MM.1S (cell line): Measurements from ENCODE around the gene PEX26.

Source experiments
- DNase-seq: peaks from one replicate; pipeline ENCODE4 v3.0.0-alpha.2; 2015
- H2AFZ ChIP-seq: fragments of 300-600 bp; sonication (generic); 2 replicates; pipeline ENCODE4 v1.6.0; 2016; ENCODE audit warnings: antibody characterized with exemption, low read length
- H3F3A ChIP-seq: fragments of 300-600 bp; sonication (generic); 2 replicates; pipeline ENCODE4 v1.6.1; 2016; ENCODE audit warnings: mild to moderate bottlenecking, antibody characterized with exemption, low read length, moderate library complexity, mixed read lengths; ENCODE audit not compliant: insufficient read depth
- H3K27ac ChIP-seq: fragments of 300-600 bp; sonication (generic); 2 replicates; pipeline ENCODE4 v1.5.1; 2016; ENCODE audit warnings: mild to moderate bottlenecking, low read length
- H3K27me3 ChIP-seq: fragments of 300-600 bp; sonication (generic); replicated peaks from 2 replicates; pipeline ENCODE4 v1.6.0; 2016; ENCODE audit warnings: low read length; ENCODE audit not compliant: insufficient read depth
- H3K36me3 ChIP-seq: fragments of 300-600 bp; sonication (generic); replicated peaks from 2 replicates; pipeline ENCODE4 v1.6.1; 2016; ENCODE audit warnings: mild to moderate bottlenecking, low read length, mixed read lengths; ENCODE audit not compliant: insufficient read depth
- H3K4me1 ChIP-seq: fragments of 300-600 bp; sonication (generic); 2 replicates; pipeline ENCODE4 v1.6.1; 2016; ENCODE audit warnings: low read length, mixed read lengths
- H3K4me2 ChIP-seq: fragments of 300-600 bp; sonication (generic); 2 replicates; pipeline ENCODE4 v1.6.0; 2016; ENCODE audit warnings: low read depth, low read length
- H3K4me3 ChIP-seq: fragments of 300-600 bp; sonication (generic); 2 replicates; pipeline ENCODE4 v1.5.1; 2016; ENCODE audit warnings: low read length, mixed read lengths
- H3K79me2 ChIP-seq: fragments of 300-600 bp; sonication (generic); 2 replicates; pipeline ENCODE4 v1.6.1; 2016; ENCODE audit warnings: mixed run types, low read length, mixed read lengths
- H3K9ac ChIP-seq: fragments of 300-600 bp; sonication (generic); 2 replicates; pipeline ENCODE4 v1.6.1; 2016; ENCODE audit warnings: low read length, mixed read lengths
- H3K9me2 ChIP-seq: fragments of 300-600 bp; sonication (generic); replicated peaks from 2 replicates; pipeline ENCODE4 v1.6.1; 2016; ENCODE audit warnings: mild to moderate bottlenecking, low read length, mixed read lengths; ENCODE audit not compliant: insufficient read depth
- H3K9me3 ChIP-seq: fragments of 300-600 bp; sonication (generic); replicated peaks from 2 replicates; pipeline ENCODE4 v1.6.1; 2016; ENCODE audit warnings: mild to moderate bottlenecking, low read length, mixed read lengths; ENCODE audit not compliant: insufficient read depth
- H4K20me1 ChIP-seq: fragments of 300-600 bp; sonication (generic); 2 replicates; pipeline ENCODE4 v1.6.1; 2016; ENCODE audit warnings: mild to moderate bottlenecking, low read length, moderate library complexity, mixed read lengths; ENCODE audit not compliant: insufficient read depth
- EZH2 ChIP-seq: fragments of 300-600 bp; sonication (generic); optimal IDR thresholded peaks from 2 replicates; pipeline ENCODE3; 2017; ENCODE audit warnings: low read depth, mild to moderate bottlenecking, antibody characterized with exemption, low read length, mixed read lengths
- EZH2phosphoT487 ChIP-seq: fragments of 300-600 bp; sonication (generic); IDR thresholded peaks from 2 replicates; pipeline ENCODE4 v1.6.1; 2018; ENCODE audit warnings: antibody characterized with exemption, low read length
- TF ChIP-seq, protein P1 (sequence below): fragments of 300-600 bp; sonication (generic); IDR thresholded peaks from 2 replicates; pipeline ENCODE4 v1.5.1; 2016; ENCODE audit warnings: antibody characterized with exemption, low read length, mixed read lengths

The PEX26 gene

DNA sequence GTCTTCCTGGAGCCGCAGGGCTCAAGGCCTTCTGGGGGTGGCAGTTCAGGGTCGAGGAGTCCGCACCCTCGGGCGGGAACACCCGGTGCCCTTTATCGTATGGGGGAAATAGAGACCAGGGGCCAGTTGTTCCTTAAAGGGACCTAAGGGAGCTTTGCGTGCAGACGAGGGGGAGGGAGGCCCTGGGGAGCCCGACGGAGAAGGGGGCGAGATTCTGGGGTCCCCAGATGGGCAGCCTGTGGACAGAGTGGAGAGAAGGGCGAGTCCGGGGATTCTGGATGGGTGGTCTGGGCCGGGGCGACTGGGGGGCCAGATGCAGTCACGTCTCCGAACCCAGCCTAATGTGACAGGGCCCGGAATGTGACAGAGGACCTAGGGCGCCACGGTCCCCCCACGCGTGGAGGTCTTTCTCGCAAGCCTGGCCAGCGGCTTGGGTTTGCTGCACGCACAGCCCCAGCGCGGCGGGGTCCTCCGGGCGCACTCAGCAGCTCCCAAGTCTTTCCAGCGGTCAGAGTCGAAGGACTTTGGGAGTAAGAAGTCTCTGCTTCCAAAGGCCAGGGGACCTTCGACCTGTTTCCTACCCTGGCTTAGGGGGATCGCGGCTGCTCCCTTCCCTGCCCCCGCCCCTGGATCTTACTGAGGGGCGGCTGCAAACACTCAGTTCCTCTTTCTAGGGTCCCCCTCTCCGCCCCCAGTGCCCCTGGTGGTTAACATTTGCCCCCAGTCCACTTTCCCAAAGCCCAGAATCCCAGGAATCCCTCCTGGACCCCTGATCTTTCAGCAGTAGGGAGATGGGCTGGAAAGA is 33.4 kb downstream of the PEX26 start:
- H2AFZ ChIP-seq = no peak overlapping the region
- H3K9ac ChIP-seq = no peak overlapping the region
- H3K79me2 ChIP-seq = no peaks in the 10 kb centered on the region
- H3K36me3 ChIP-seq = no peaks in the 10 kb centered on the region
- no peak overlapping the region for H3K27ac ChIP-seq
- no peak for TF ChIP-seq EZH2phosphoT487
- no peak for TF ChIP-seq EZH2
- TF ChIP-seq, protein P1, sequence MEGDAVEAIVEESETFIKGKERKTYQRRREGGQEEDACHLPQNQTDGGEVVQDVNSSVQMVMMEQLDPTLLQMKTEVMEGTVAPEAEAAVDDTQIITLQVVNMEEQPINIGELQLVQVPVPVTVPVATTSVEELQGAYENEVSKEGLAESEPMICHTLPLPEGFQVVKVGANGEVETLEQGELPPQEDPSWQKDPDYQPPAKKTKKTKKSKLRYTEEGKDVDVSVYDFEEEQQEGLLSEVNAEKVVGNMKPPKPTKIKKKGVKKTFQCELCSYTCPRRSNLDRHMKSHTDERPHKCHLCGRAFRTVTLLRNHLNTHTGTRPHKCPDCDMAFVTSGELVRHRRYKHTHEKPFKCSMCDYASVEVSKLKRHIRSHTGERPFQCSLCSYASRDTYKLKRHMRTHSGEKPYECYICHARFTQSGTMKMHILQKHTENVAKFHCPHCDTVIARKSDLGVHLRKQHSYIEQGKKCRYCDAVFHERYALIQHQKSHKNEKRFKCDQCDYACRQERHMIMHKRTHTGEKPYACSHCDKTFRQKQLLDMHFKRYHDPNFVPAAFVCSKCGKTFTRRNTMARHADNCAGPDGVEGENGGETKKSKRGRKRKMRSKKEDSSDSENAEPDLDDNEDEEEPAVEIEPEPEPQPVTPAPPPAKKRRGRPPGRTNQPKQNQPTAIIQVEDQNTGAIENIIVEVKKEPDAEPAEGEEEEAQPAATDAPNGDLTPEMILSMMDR = no peak
- DNase-seq = no peak
- no peak overlapping the region for H3K4me3 ChIP-seq
- 0 out of 2 replicates have a peak, but pooled peaks cover 5% of the 10 kb centered on the region for H3K4me1 ChIP-seq
- no peaks in the 10 kb centered on the region for H3K9me3 ChIP-seq
- no peaks in the 10 kb centered on the region for H3K9me2 ChIP-seq
- H3K4me2 ChIP-seq = no peak overlapping the region
- H4K20me1 ChIP-seq = no peaks in the 10 kb centered on the region
- H3K27me3 ChIP-seq = no peaks in the 10 kb centered on the region
- H3F3A ChIP-seq = no peaks in the 10 kb centered on the region

DNA sequence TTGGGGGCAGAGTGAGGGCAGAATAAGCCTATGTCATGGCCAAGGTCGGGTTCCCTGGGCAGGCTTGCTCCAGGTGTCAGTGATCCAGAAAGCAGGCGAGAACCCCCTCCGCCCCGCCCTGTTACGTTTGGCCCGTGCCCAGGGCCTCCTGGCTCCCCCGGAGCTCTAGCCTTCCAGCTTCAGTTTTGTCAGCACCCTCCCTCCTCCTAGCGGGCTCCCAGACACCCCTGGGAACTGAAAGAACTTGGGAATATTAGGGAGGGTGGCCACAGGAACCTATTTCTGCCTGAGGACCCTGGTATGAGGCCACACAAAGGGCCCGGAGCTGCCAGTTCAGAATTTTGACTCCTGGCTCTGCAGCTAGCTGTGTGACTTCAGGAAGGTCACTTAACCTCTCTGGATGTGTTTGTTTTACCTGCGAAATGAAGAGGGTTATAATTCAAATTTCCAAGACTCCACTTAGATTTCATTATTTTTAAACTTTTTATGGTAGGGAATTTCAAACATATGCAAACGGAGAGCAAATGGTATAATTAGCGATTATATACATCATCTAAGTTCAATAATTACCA is 34.1 kb downstream of the PEX26 start:
- Histone ChIP-seq H4K20me1 (no peaks in the 10 kb centered on the region), H3K4me3 (no peak overlapping the region), H2AFZ (no peak overlapping the region), H3F3A (no peaks in the 10 kb centered on the region), H3K4me1 (0 out of 2 replicates have a peak, but pooled peaks cover 5% of the 10 kb centered on the region), H3K79me2 (no peaks in the 10 kb centered on the region), H3K36me3 (no peaks in the 10 kb centered on the region), H3K4me2 (no peak overlapping the region), H3K9me3 (no peaks in the 10 kb centered on the region), H3K27me3 (no peaks in the 10 kb centered on the region), H3K9ac (no peak overlapping the region), H3K27ac (no peak overlapping the region), H3K9me2 (no peaks in the 10 kb centered on the region)
- DNase-seq = no peak
- TF ChIP-seq EZH2phosphoT487 = no peak
- TF ChIP-seq, protein P1 = no peak

DNA sequence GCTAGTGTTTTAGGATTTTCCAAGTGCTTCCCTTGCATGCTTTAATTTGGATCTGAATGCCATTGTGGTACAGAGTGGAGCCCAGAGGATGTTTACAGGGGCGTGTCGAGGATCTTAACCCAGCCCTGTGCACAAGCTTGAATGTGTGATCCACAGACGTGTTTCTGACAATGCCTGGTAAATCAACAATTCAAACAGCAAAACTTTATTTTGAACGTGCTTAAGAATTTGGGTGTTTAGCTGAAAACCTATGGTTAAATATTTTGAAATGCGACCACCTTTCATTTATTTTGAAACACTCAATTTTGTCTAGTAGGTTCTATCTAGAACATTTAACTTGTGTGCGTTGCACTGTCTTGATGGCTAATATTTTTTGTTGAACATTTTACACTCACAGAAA is 34.6 kb downstream of the PEX26 start:
- H3K9me2 ChIP-seq = no peaks in the 10 kb centered on the region
- H3K4me2 ChIP-seq = no peak overlapping the region
- no peak overlapping the region for H3K27ac ChIP-seq
- no peak overlapping the region for H2AFZ ChIP-seq
- H3K79me2 ChIP-seq = no peaks in the 10 kb centered on the region
- DNase-seq = no peak
- TF ChIP-seq, protein P1 = no peak
- TF ChIP-seq EZH2phosphoT487 (no peak), EZH2 (no peak)
- no peak overlapping the region for H3K4me3 ChIP-seq
- no peak overlapping the region for H3K9ac ChIP-seq
- 0 out of 2 replicates have a peak, but pooled peaks cover 5% of the 10 kb centered on the region for H3K4me1 ChIP-seq
- no peaks in the 10 kb centered on the region for H3K27me3 ChIP-seq
- no peaks in the 10 kb centered on the region for H4K20me1 ChIP-seq
- H3F3A ChIP-seq = no peaks in the 10 kb centered on the region
- H3K36me3 ChIP-seq = no peaks in the 10 kb centered on the region
- no peaks in the 10 kb centered on the region for H3K9me3 ChIP-seq
